PC-3 (cell line): ENCODE results near the gene FRAT2. TPM values are rescaled to one million over a fixed set of nuclear protein-coding genes. Genes with fewer than 3 reads are reported as not detected.

Experiments used
- ATAC-seq: fragments of 200-7000 bp; cut with Tn5 transposase; 2 replicates; pipeline ENCODE4 v1.9.1; 2020; ENCODE audit warnings: mild to moderate bottlenecking, moderate library complexity
- BruUV-seq: library from RNA; stranded (reverse); fragments of 400-500 nt; replicated peaks from 2 replicates; lab custom pipeline; 2021; lab: Mats Ljungman, UMichigan
- CTCF ChIA-PET: fragments of 300-600 bp; sonication (Branson Sonifier 250); formaldehyde crosslinking; loops from one replicate; lab custom pipeline; 2022; ENCODE audit warnings: antibody characterized with exemption; lab: Charles Lee
- POLR2A ChIA-PET: fragments of 300-600 bp; sonication (Branson Sonifier 250); formaldehyde crosslinking; loops from one replicate; lab custom pipeline; 2022; ENCODE audit warnings: antibody characterized with exemption; ENCODE audit not compliant: unreplicated experiment; lab: Charles Lee
- DNase-seq: peaks from one replicate; pipeline ENCODE4 v3.0.0-alpha.2; 2015
- H2AFZ ChIP-seq: fragments of 300-600 bp; sonication (generic); 2 replicates; pipeline ENCODE4 v1.6.0; 2016; ENCODE audit warnings: antibody characterized with exemption, low read length
- H3F3A ChIP-seq: fragments of 300-600 bp; sonication (generic); one replicate; pipeline ENCODE4 v1.6.0; 2017; ENCODE audit warnings: antibody characterized with exemption, low read length, control low read depth, mild to moderate bottlenecking; ENCODE audit not compliant: unreplicated experiment
- H3K27ac ChIP-seq: fragments of 300-600 bp; sonication (generic); 2 replicates; pipeline ENCODE4 v1.5.1; 2016; ENCODE audit warnings: mild to moderate bottlenecking, low read length
- H3K27me3 ChIP-seq: fragments of 300-600 bp; sonication (generic); 2 replicates; pipeline ENCODE4 v1.6.1; 2016; ENCODE audit warnings: low read length, mixed read lengths
- H3K36me3 ChIP-seq: fragments of 300-600 bp; sonication (generic); 2 replicates; pipeline ENCODE4 v1.6.1; 2016; ENCODE audit warnings: low read depth, mixed run types, low read length, mixed read lengths
- H3K4me1 ChIP-seq: fragments of 300-600 bp; sonication (generic); 2 replicates; pipeline ENCODE4 v1.5.1; 2016; ENCODE audit warnings: low read length; ENCODE audit not compliant: insufficient read depth
- H3K4me2 ChIP-seq: fragments of 300-600 bp; sonication (generic); 2 replicates; pipeline ENCODE4 v1.6.0; 2016; ENCODE audit warnings: low read length
- H3K4me3 ChIP-seq: fragments of 300-600 bp; sonication (generic); 2 replicates; pipeline ENCODE4 v1.5.1; 2016; ENCODE audit warnings: mild to moderate bottlenecking, low read length, mixed read lengths
- H3K79me2 ChIP-seq: fragments of 300-600 bp; sonication (generic); 2 replicates; pipeline ENCODE4 v1.6.1; 2017; ENCODE audit warnings: low read length, mixed read lengths
- H3K9ac ChIP-seq: fragments of 300-600 bp; sonication (generic); 2 replicates; pipeline ENCODE4 v1.6.0; 2016; ENCODE audit warnings: mild to moderate bottlenecking, low read length
- H3K9me2 ChIP-seq: fragments of 300-600 bp; sonication (generic); replicated peaks from 2 replicates; pipeline ENCODE4 v1.6.1; 2016; ENCODE audit warnings: mixed run types, low read length, mixed read lengths
- H3K9me3 ChIP-seq: fragments of 300-600 bp; sonication (generic); 2 replicates; pipeline ENCODE4 v1.6.1; 2016; ENCODE audit warnings: low read length, mixed read lengths
- H4K20me1 ChIP-seq: fragments of 300-600 bp; sonication (generic); 2 replicates; pipeline ENCODE4 v1.6.1; 2016; ENCODE audit warnings: low read length, mixed read lengths
- EZH2 ChIP-seq: fragments of 300-600 bp; sonication (generic); IDR thresholded peaks from one replicate; pipeline ENCODE4 v1.6.1; 2017; ENCODE audit warnings: antibody characterized with exemption, mild to moderate bottlenecking, low read length; ENCODE audit not compliant: unreplicated experiment
- EZH2phosphoT487 ChIP-seq: fragments of 300-600 bp; sonication (generic); IDR thresholded peaks from 2 replicates; pipeline ENCODE4 v1.6.1; 2018; ENCODE audit warnings: mild to moderate bottlenecking, antibody characterized with exemption, low read length, borderline replicate concordance
- intact Hi-C: fragments of 100-400 bp; cut with micrococcal nuclease; formaldehyde crosslinking; loops from 2 replicates; pipeline ENCODE4 v1.9.0; 2023
- total RNA-seq: library from RNA; depleted of rRNA; stranded (reverse); fragments of >200 nt; gene quantifications from 2 replicates; pipeline ENCODE4 v1.2.3, GENCODE V29; 2014
- TF ChIP-seq, protein P1 (sequence below): fragments of 300-600 bp; sonication (generic); conservative IDR thresholded peaks from 2 replicates; pipeline ENCODE4 v1.5.1; 2017; ENCODE audit warnings: antibody characterized with exemption, low read depth, mild to moderate bottlenecking, low read length

Gene FRAT2
- total RNA-seq, 1 experiment from 2014 or later, result 19.2 TPM

DNA sequence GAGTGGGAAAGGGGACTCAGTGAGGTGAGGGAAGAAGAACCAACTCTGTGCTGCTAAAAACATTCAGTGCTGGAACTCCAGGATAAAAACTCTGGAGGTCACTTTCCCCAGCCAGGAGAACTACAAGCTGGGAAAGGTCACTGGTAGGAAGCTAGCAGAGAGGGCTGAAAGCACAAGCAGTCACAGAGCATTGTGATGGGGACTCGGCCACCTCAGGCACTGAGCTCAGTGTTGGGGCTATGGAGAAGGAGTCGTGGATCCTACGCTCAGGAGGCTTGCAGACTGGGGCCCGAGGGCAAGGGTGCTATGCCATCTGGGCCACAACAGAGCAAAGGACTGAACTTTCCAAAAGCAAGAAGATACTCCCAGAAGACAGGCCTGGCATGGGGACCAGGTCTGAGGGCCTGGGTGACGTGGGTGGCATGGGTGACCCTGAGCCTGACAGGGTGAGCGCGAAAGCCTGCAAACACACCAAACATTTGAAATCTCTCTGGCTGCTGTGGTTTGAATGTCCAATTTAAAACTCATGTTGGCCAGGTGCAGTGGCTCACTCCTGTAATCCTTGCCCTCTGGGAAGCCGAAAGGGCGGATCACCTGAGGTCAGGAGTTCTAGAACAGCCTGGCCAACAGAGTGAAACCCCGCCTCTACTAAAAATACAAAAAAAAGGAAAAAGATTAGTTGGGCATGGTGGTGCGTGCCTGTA is 32.3 kb downstream of the FRAT2 start:
- no peak overlapping the region for H3K4me2 ChIP-seq
- H3K36me3 ChIP-seq, result no peaks in the 10 kb centered on the region
- H3F3A ChIP-seq, result no peaks in the 10 kb centered on the region
- H3K4me3 ChIP-seq, result no peak overlapping the region
- BruUV-seq, result no TSS peak
- no peaks in the 10 kb centered on the region for H3K9me2 ChIP-seq
- DNase-seq (no peak), ATAC-seq (no peak)
- no peaks in the 10 kb centered on the region for H4K20me1 ChIP-seq
- H2AFZ ChIP-seq, result no peak overlapping the region
- ChIA-PET CTCF (no interaction called here), POLR2A (no interaction called here)
- no peaks in the 10 kb centered on the region for H3K9me3 ChIP-seq
- TF ChIP-seq EZH2phosphoT487 (no peak), EZH2 (no peak)
- TF ChIP-seq, protein P1, sequence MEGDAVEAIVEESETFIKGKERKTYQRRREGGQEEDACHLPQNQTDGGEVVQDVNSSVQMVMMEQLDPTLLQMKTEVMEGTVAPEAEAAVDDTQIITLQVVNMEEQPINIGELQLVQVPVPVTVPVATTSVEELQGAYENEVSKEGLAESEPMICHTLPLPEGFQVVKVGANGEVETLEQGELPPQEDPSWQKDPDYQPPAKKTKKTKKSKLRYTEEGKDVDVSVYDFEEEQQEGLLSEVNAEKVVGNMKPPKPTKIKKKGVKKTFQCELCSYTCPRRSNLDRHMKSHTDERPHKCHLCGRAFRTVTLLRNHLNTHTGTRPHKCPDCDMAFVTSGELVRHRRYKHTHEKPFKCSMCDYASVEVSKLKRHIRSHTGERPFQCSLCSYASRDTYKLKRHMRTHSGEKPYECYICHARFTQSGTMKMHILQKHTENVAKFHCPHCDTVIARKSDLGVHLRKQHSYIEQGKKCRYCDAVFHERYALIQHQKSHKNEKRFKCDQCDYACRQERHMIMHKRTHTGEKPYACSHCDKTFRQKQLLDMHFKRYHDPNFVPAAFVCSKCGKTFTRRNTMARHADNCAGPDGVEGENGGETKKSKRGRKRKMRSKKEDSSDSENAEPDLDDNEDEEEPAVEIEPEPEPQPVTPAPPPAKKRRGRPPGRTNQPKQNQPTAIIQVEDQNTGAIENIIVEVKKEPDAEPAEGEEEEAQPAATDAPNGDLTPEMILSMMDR, result no peak
- intact Hi-C loops, result no loop called here
- H3K27ac ChIP-seq, result no peak overlapping the region
- no peak overlapping the region for H3K9ac ChIP-seq
- H3K27me3 ChIP-seq, result no peaks in the 10 kb centered on the region
- no peaks in the 10 kb centered on the region for H3K79me2 ChIP-seq
- no peaks in the 10 kb centered on the region for H3K4me1 ChIP-seq

DNA sequence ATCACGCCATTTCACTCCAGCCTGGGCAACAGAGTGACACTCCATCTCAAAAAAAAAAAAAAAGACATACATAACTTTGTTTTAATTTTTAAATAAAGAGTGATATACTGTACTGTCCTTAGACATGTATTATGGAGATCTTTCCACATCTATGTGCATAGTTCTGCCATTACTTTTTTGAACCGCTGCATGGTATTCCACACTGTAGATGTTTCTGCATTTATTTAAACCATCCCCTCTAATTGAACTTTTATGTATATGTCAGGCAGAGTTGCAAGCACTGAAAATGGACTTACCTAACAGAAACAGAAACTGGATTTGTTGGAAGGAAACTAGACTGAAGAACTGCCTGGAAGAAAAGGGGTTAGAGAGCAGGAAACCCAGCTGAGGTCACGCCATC is 33.5 kb downstream of the FRAT2 start:
- no peak overlapping the region for H3K9ac ChIP-seq
- intact Hi-C loops, result no loop called here
- no peak overlapping the region for H2AFZ ChIP-seq
- H3K27ac ChIP-seq, result no peak overlapping the region
- H4K20me1 ChIP-seq, result no peaks in the 10 kb centered on the region
- H3K4me1 ChIP-seq, result no peaks in the 10 kb centered on the region
- no peaks in the 10 kb centered on the region for H3K9me2 ChIP-seq
- H3K4me2 ChIP-seq, result no peak overlapping the region
- no peaks in the 10 kb centered on the region for H3K27me3 ChIP-seq
- TF ChIP-seq EZH2phosphoT487 (no peak), EZH2 (no peak)
- TF ChIP-seq, protein P1, result no peak
- no peak overlapping the region for H3K4me3 ChIP-seq
- no peaks in the 10 kb centered on the region for H3K9me3 ChIP-seq
- no peaks in the 10 kb centered on the region for H3F3A ChIP-seq
- CTCF ChIA-PET, result no interaction called here
- no peak for DNase-seq
- no TSS peak for BruUV-seq
- no peaks in the 10 kb centered on the region for H3K79me2 ChIP-seq
- ATAC-seq, result no peak
- POLR2A ChIA-PET, result no interaction called here
- no peaks in the 10 kb centered on the region for H3K36me3 ChIP-seq

DNA sequence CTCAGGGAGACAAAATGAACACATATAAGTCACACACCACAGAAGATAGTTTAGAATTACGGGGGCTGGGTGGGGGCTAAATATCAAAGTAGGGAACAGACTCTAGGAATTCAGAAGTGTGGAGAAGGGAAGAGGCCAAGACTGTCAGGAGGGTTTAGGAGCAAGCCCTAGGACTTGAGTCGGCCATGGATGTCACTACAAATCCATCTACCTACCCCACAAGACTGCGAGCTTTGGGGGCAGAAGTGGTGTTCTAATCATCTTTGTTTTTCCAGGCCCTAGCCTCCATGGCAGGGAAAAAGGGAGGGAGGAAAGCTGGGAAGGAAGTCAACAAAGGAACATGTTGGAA is 36.3 kb downstream of the FRAT2 start:
- H3K4me2 ChIP-seq, result no peak overlapping the region
- no peaks in the 10 kb centered on the region for H3K27me3 ChIP-seq
- H2AFZ ChIP-seq, result no peak overlapping the region
- no peaks in the 10 kb centered on the region for H3K36me3 ChIP-seq
- H3K79me2 ChIP-seq, result no peaks in the 10 kb centered on the region
- no peaks in the 10 kb centered on the region for H3K9me3 ChIP-seq
- no peak overlapping the region for H3K9ac ChIP-seq
- H4K20me1 ChIP-seq, result no peaks in the 10 kb centered on the region
- DNase-seq, result no peak
- BruUV-seq, result no TSS peak
- ATAC-seq, result no peak
- ChIA-PET CTCF (no interaction called here), POLR2A (no interaction called here)
- H3K9me2 ChIP-seq, result no peaks in the 10 kb centered on the region
- no peaks in the 10 kb centered on the region for H3K4me1 ChIP-seq
- TF ChIP-seq EZH2phosphoT487 (no peak), EZH2 (no peak)
- TF ChIP-seq, protein P1, result no peak
- no peaks in the 10 kb centered on the region for H3F3A ChIP-seq
- H3K4me3 ChIP-seq, result no peak overlapping the region
- H3K27ac ChIP-seq, result no peak overlapping the region
- intact Hi-C loops, result no loop called here
